ENCODE results near the gene LCN15.
"Not testable (repeated sequence)": the region's sequence is repeated elsewhere in the genome, so short reads cannot be mapped to it uniquely, and the experiment has no call there.

The LCN15 gene

GRCh38 chr9:136765041-136765440 lies 723 bp upstream of the LCN15 start:
- H3K27ac ChIP-seq (ENCODE audit: low read length), result no peak overlapping the region
- no peak overlapping the region for H3K9ac ChIP-seq (ENCODE audit: low read length)
- H3K36me3 ChIP-seq (ENCODE audit: control insufficient read depth, low read depth, low read length), result no peaks in the 10 kb centered on the region
- no peak overlapping the region for H3K4me3 ChIP-seq (ENCODE audit: low read length)
- peaks cover 8% of the 10 kb centered on the region for H3K27me3 ChIP-seq (ENCODE audit: control insufficient read depth, insufficient read depth, low read length)
- H3K9me3 ChIP-seq (ENCODE audit: control insufficient read depth, low read depth, low read length), result no peaks in the 10 kb centered on the region
- peaks cover 2% of the 10 kb centered on the region for H3K4me1 ChIP-seq (ENCODE audit: control insufficient read depth, low read depth, low read length)

- Histone ChIP-seq H3K4me3 (ENCODE audit: low read length) (peak overlapping the region; percentile 17), H3K4me1 (ENCODE audit: control insufficient read depth, low read depth, low read length) (peaks cover 2% of the 10 kb centered on the region)
These were observed 676 bp downstream of the LCN15 start for GRCh38 chr9:136763649-136764035.

GRCh38 chr9:136762915-136763648 lies 1.2 kb downstream of the LCN15 start:
- peaks cover 2% of the 10 kb centered on the region for H3K4me1 ChIP-seq (ENCODE audit: control insufficient read depth, low read depth, low read length)
- no peak overlapping the region for H3K27ac ChIP-seq (ENCODE audit: low read length)
- H3K27me3 ChIP-seq (ENCODE audit: control insufficient read depth, insufficient read depth, low read length), result peaks cover 8% of the 10 kb centered on the region
- no peak overlapping the region for H3K9ac ChIP-seq (ENCODE audit: low read length)
- H3K9me3 ChIP-seq (ENCODE audit: control insufficient read depth, low read depth, low read length), result no peaks in the 10 kb centered on the region
- peak overlapping the region; percentile 17 for H3K4me3 ChIP-seq (ENCODE audit: low read length)
- H3K36me3 ChIP-seq (ENCODE audit: control insufficient read depth, low read depth, low read length), result no peaks in the 10 kb centered on the region

More at GRCh38 chr9:136763649-136764035, 676 bp downstream of the LCN15 start:
- H3K27me3 ChIP-seq (ENCODE audit: control insufficient read depth, insufficient read depth, low read length), result peaks cover 8% of the 10 kb centered on the region
- no peak overlapping the region for H3K27ac ChIP-seq (ENCODE audit: low read length)
- H3K9me3 ChIP-seq (ENCODE audit: control insufficient read depth, low read depth, low read length), result no peaks in the 10 kb centered on the region
- H3K36me3 ChIP-seq (ENCODE audit: control insufficient read depth, low read depth, low read length), result no peaks in the 10 kb centered on the region
- no peak overlapping the region for H3K9ac ChIP-seq (ENCODE audit: low read length)

- Histone ChIP-seq H3K4me1 (ENCODE audit: control insufficient read depth, low read depth, low read length) (peaks cover 2% of the 10 kb centered on the region), H3K9me3 (ENCODE audit: control insufficient read depth, low read depth, low read length) (no peaks in the 10 kb centered on the region), H3K27me3 (ENCODE audit: control insufficient read depth, insufficient read depth, low read length) (peaks cover 4% of the 10 kb centered on the region), H3K36me3 (ENCODE audit: control insufficient read depth, low read depth, low read length) (no peaks in the 10 kb centered on the region), H3K4me3 (ENCODE audit: low read length) (no peak overlapping the region), H3K9ac (ENCODE audit: low read length) (no peak overlapping the region), H3K27ac (ENCODE audit: low read length) (no peak overlapping the region)
These were observed 2.1 kb downstream of the LCN15 start for GRCh38 chr9:136762221-136762691.

GRCh38 chr9:136761545-136761981 lies 2.8 kb downstream of the LCN15 start:
- Histone ChIP-seq H3K9me3 (ENCODE audit: control insufficient read depth, low read depth, low read length) (no peaks in the 10 kb centered on the region), H3K27ac (ENCODE audit: low read length) (no peak overlapping the region), H3K9ac (ENCODE audit: low read length) (no peak overlapping the region), H3K4me3 (ENCODE audit: low read length) (no peak overlapping the region), H3K27me3 (ENCODE audit: control insufficient read depth, insufficient read depth, low read length) (peaks cover 4% of the 10 kb centered on the region), H3K4me1 (ENCODE audit: control insufficient read depth, low read depth, low read length) (peaks cover 2% of the 10 kb centered on the region), H3K36me3 (ENCODE audit: control insufficient read depth, low read depth, low read length) (no peaks in the 10 kb centered on the region)

GRCh38 chr9:136760834-136761544 lies 3.3 kb downstream of the LCN15 start:
- not testable (repeated sequence) for H3K9ac ChIP-seq (ENCODE audit: low read length); H3K36me3 ChIP-seq (ENCODE audit: control insufficient read depth, low read depth, low read length); H3K27ac ChIP-seq (ENCODE audit: low read length); H3K4me3 ChIP-seq (ENCODE audit: low read length); H3K9me3 ChIP-seq (ENCODE audit: control insufficient read depth, low read depth, low read length); H3K4me1 ChIP-seq (ENCODE audit: control insufficient read depth, low read depth, low read length); H3K27me3 ChIP-seq (ENCODE audit: control insufficient read depth, insufficient read depth, low read length)

GRCh38 chr9:136760424-136760823 lies 3.9 kb downstream of the LCN15 start:
- H3K36me3 ChIP-seq (ENCODE audit: control insufficient read depth, low read depth, low read length), result no peaks in the 10 kb centered on the region
- H3K4me1 ChIP-seq (ENCODE audit: control insufficient read depth, low read depth, low read length), result peaks cover 2% of the 10 kb centered on the region
- H3K9ac ChIP-seq (ENCODE audit: low read length), result no peak overlapping the region
- H3K9me3 ChIP-seq (ENCODE audit: control insufficient read depth, low read depth, low read length), result no peaks in the 10 kb centered on the region
- H3K27ac ChIP-seq (ENCODE audit: low read length), result no peak overlapping the region
- H3K27me3 ChIP-seq (ENCODE audit: control insufficient read depth, insufficient read depth, low read length), result peaks cover 4% of the 10 kb centered on the region
- H3K4me3 ChIP-seq (ENCODE audit: low read length), result no peak overlapping the region

- H3K9ac ChIP-seq (ENCODE audit: low read length), result no peak overlapping the region
- peaks cover 2% of the 10 kb centered on the region for H3K4me1 ChIP-seq (ENCODE audit: control insufficient read depth, low read depth, low read length)
- no peak overlapping the region for H3K27ac ChIP-seq (ENCODE audit: low read length)
- peaks cover 4% of the 10 kb centered on the region for H3K27me3 ChIP-seq (ENCODE audit: control insufficient read depth, insufficient read depth, low read length)
- no peaks in the 10 kb centered on the region for H3K9me3 ChIP-seq (ENCODE audit: control insufficient read depth, low read depth, low read length)
- no peaks in the 10 kb centered on the region for H3K36me3 ChIP-seq (ENCODE audit: control insufficient read depth, low read depth, low read length)
- H3K4me3 ChIP-seq (ENCODE audit: low read length), result no peak overlapping the region
These were observed 4.6 kb downstream of the LCN15 start for GRCh38 chr9:136759436-136760325.

- Histone ChIP-seq H3K27me3 (ENCODE audit: control insufficient read depth, insufficient read depth, low read length) (peaks cover 4% of the 10 kb centered on the region), H3K36me3 (ENCODE audit: control insufficient read depth, low read depth, low read length) (no peaks in the 10 kb centered on the region), H3K9me3 (ENCODE audit: control insufficient read depth, low read depth, low read length) (no peaks in the 10 kb centered on the region), H3K27ac (ENCODE audit: low read length) (no peak overlapping the region), H3K9ac (ENCODE audit: low read length) (no peak overlapping the region), H3K4me3 (ENCODE audit: low read length) (no peak overlapping the region), H3K4me1 (ENCODE audit: control insufficient read depth, low read depth, low read length) (peaks cover 2% of the 10 kb centered on the region)
These were observed 5.3 kb downstream of the LCN15 start for GRCh38 chr9:136759001-136759400.

- Histone ChIP-seq H3K27me3 (ENCODE audit: control insufficient read depth, insufficient read depth, low read length) (no peaks in the 10 kb centered on the region), H3K4me3 (ENCODE audit: low read length) (no peak overlapping the region)
These were observed 6.6 kb downstream of the LCN15 start for GRCh38 chr9:136757751-136758140.

GRCh38 chr9:136757328-136757727 lies 7.0 kb downstream of the LCN15 start:
- no peaks in the 10 kb centered on the region for H3K4me1 ChIP-seq (ENCODE audit: control insufficient read depth, low read depth, low read length)
- no peaks in the 10 kb centered on the region for H3K36me3 ChIP-seq (ENCODE audit: control insufficient read depth, low read depth, low read length)
- no peak overlapping the region for H3K9ac ChIP-seq (ENCODE audit: low read length)
- no peak overlapping the region for H3K27ac ChIP-seq (ENCODE audit: low read length)
- H3K4me3 ChIP-seq (ENCODE audit: low read length), result no peak overlapping the region
- no peaks in the 10 kb centered on the region for H3K9me3 ChIP-seq (ENCODE audit: control insufficient read depth, low read depth, low read length)
- H3K27me3 ChIP-seq (ENCODE audit: control insufficient read depth, insufficient read depth, low read length), result no peaks in the 10 kb centered on the region

More at GRCh38 chr9:136757751-136758140, 6.6 kb downstream of the LCN15 start:
- Histone ChIP-seq H3K9me3 (ENCODE audit: control insufficient read depth, low read depth, low read length) (no peaks in the 10 kb centered on the region), H3K36me3 (ENCODE audit: control insufficient read depth, low read depth, low read length) (no peaks in the 10 kb centered on the region), H3K9ac (ENCODE audit: low read length) (no peak overlapping the region), H3K27ac (ENCODE audit: low read length) (no peak overlapping the region), H3K4me1 (ENCODE audit: control insufficient read depth, low read depth, low read length) (no peaks in the 10 kb centered on the region)

Data from iPS-18a (cell line).